ENCODE data around the gene EFNA5. TPM values are rescaled to one million over a fixed set of nuclear protein-coding genes. Genes with fewer than 3 reads are reported as not detected.

The EFNA5 gene
- total RNA-seq, 1 experiment from 2014 or later, result 0.22 TPM

DNA sequence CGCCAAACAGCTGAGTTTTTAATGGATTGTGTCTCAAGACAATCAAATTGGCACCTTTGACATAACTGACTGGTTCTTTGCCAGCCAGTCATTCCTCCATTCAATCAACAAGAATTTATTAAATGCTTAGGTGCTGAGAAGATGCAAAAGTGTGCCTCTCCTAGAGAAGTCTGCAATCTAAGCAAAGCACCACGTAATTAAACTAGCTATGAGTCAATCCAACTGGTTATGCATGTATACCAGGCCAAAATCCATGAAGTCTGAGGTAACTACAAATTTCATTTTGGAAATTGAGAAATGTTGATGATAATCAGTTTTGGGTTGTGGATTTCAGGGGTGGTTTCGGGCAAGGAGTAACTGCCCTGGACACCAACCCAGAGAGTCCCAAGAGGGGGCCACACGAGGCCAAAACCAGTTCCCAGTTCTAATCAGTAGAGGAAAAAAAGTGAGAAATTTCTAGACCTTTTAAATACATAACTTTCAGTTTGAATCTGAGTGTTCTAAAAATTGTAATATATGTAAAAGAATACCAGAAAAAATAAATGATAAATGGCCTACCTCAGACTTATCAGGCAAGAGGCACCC lies 92.6 kb downstream of the EFNA5 start:
- H3K27ac ChIP-seq (ENCODE audit: low read depth, low read length), result no peak overlapping the region
- RAD21 ChIA-PET (ENCODE audit: low non-redundant PET in 1 of 2, low total read pairs in 2 of 2, uncharacterized antibody in 2 of 2, unreplicated experiment in 2 of 2), result no interaction called here
- H3K4me1 ChIP-seq (ENCODE audit: control insufficient read depth in 1 of 2, insufficient read depth in 2 of 2, low read length in 2 of 2), result no peaks in the 10 kb centered on the region

More for the DNA sequence above, 92.6 kb downstream of the EFNA5 start:
- no peak overlapping the region for H3K4me3 ChIP-seq (replicated peaks in 1 of 2; ENCODE audit: low read depth in 1 of 2, low read length in 2 of 2)
- DNase-seq (ENCODE audit: low read depth, low spot score) (no peak), ATAC-seq (no peak)
- no peak overlapping the region for H3K4me2 ChIP-seq (ENCODE audit: low read length)
- intact Hi-C loops (cut with micrococcal nuclease), result no loop called here
- BruUV-seq (replicated peaks), result no TSS peak
- H3K9ac ChIP-seq (ENCODE audit: low read length), result no peak overlapping the region
- no peaks in the 10 kb centered on the region for H3K9me3 ChIP-seq (ENCODE audit: control insufficient read depth in 1 of 2, insufficient read depth in 1 of 2, low read depth in 1 of 2, low read length in 2 of 2)
- no peaks in the 10 kb centered on the region for H3K9me2 ChIP-seq (ENCODE audit: insufficient read depth)
- no peaks in the 10 kb centered on the region for H3K79me2 ChIP-seq (ENCODE audit: insufficient read depth, low read length)
- TF ChIP-seq, protein P1, sequence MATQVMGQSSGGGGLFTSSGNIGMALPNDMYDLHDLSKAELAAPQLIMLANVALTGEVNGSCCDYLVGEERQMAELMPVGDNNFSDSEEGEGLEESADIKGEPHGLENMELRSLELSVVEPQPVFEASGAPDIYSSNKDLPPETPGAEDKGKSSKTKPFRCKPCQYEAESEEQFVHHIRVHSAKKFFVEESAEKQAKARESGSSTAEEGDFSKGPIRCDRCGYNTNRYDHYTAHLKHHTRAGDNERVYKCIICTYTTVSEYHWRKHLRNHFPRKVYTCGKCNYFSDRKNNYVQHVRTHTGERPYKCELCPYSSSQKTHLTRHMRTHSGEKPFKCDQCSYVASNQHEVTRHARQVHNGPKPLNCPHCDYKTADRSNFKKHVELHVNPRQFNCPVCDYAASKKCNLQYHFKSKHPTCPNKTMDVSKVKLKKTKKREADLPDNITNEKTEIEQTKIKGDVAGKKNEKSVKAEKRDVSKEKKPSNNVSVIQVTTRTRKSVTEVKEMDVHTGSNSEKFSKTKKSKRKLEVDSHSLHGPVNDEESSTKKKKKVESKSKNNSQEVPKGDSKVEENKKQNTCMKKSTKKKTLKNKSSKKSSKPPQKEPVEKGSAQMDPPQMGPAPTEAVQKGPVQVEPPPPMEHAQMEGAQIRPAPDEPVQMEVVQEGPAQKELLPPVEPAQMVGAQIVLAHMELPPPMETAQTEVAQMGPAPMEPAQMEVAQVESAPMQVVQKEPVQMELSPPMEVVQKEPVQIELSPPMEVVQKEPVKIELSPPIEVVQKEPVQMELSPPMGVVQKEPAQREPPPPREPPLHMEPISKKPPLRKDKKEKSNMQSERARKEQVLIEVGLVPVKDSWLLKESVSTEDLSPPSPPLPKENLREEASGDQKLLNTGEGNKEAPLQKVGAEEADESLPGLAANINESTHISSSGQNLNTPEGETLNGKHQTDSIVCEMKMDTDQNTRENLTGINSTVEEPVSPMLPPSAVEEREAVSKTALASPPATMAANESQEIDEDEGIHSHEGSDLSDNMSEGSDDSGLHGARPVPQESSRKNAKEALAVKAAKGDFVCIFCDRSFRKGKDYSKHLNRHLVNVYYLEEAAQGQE (IDR thresholded peaks at IDR 0.05; ENCODE audit: low read depth), result no peak
- TF ChIP-seq YY1 (IDR thresholded peaks at IDR 0.05; ENCODE audit: extremely low read depth, insufficient replicate concordance, low read depth, low read length) (no peak), ZNF274 (IDR thresholded peaks at IDR 0.05; ENCODE audit: low read depth, low read length) (no peak), SP1 (IDR thresholded peaks at IDR 0.05; ENCODE audit: low read depth) (no peak), TCF7L2 (IDR thresholded peaks at IDR 0.05; ENCODE audit: borderline replicate concordance, extremely low read depth, insufficient read depth, insufficient read length) (no peak)
- TF ChIP-seq, protein P2, sequence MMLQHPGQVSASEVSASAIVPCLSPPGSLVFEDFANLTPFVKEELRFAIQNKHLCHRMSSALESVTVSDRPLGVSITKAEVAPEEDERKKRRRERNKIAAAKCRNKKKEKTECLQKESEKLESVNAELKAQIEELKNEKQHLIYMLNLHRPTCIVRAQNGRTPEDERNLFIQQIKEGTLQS (IDR thresholded peaks at IDR 0.05), result no peak
- TF ChIP-seq, protein P3, sequence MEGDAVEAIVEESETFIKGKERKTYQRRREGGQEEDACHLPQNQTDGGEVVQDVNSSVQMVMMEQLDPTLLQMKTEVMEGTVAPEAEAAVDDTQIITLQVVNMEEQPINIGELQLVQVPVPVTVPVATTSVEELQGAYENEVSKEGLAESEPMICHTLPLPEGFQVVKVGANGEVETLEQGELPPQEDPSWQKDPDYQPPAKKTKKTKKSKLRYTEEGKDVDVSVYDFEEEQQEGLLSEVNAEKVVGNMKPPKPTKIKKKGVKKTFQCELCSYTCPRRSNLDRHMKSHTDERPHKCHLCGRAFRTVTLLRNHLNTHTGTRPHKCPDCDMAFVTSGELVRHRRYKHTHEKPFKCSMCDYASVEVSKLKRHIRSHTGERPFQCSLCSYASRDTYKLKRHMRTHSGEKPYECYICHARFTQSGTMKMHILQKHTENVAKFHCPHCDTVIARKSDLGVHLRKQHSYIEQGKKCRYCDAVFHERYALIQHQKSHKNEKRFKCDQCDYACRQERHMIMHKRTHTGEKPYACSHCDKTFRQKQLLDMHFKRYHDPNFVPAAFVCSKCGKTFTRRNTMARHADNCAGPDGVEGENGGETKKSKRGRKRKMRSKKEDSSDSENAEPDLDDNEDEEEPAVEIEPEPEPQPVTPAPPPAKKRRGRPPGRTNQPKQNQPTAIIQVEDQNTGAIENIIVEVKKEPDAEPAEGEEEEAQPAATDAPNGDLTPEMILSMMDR (IDR thresholded peaks at IDR 0.05 in 2 of 3, conservative IDR thresholded peaks at IDR 0.05 in 1 of 3; ENCODE audit: borderline replicate concordance in 1 of 3, insufficient read depth in 1 of 3, low read depth in 2 of 3, low read length in 2 of 3), result no peak
- H4K20me1 ChIP-seq (ENCODE audit: insufficient read depth), result no peaks in the 10 kb centered on the region
- H3K27me3 ChIP-seq (ENCODE audit: insufficient read depth, low read length), result no peaks in the 10 kb centered on the region
- POLR2A ChIA-PET, result no interaction called here
- H3K36me3 ChIP-seq (ENCODE audit: control insufficient read depth in 1 of 2, insufficient read depth in 2 of 2, low read length in 2 of 2), result no peaks in the 10 kb centered on the region
- H2AFZ ChIP-seq (ENCODE audit: low read depth, low read length, poor library complexity, severe bottlenecking), result no peak overlapping the region
- CTCF ChIA-PET, result interaction anchor here (1.7 kb wide), 1 partner anchor 28 kb away, joined by 3 read pairs; no protein-coding TSS in a partner anchor
